HG02938 (cell line): ENCODE measurements around the gene CACNA2D3.

Source experiments
- ATAC-seq: cut with Tn5 transposase; IDR thresholded peaks from one replicate; pipeline ENCODE4 v1.9.1; 2021; ENCODE audit warnings: mild to moderate bottlenecking, moderate library complexity; ENCODE audit not compliant: unreplicated experiment

The CACNA2D3 gene

DNA sequence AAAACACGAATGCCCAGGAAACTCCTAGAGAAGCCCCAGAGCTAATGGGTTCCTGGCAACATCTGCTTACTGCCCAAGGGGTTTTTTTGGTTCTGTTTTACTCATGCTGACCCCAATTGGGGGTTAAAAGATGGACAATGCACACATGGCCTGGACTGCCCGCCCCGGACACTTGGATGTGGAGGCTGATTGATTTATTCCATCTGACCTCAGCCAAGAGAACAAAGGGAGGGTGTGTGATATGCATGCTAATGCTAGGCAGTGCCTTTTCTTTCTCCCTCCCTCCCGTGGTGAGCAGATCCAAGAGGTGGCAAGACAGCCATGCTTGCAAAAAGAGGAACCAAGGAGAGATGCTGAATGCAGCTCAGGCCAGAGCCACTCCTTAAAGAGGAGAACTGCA, 808.8 kb downstream of the CACNA2D3 start:
- no peak for ATAC-seq

DNA sequence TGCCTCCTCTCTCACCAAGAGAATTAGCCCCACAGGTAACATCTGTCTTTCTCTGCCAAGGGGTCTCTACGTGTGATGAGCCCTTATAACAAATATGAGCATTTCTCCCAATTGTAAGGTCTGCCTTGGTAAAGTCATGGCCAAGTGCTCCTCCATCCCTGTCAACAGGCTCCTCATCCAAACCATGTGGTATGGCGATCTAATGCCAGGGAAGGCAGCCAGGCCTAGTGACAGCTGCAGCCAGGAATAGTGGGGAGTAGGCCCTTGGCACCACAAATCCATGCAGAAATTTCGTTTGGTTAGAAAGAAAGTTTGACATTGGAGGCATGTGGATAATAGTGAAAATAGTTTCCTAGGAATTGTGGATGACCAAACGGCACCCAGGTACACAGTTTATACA, 810.3 kb downstream of the CACNA2D3 start:
- ATAC-seq = no peak

DNA sequence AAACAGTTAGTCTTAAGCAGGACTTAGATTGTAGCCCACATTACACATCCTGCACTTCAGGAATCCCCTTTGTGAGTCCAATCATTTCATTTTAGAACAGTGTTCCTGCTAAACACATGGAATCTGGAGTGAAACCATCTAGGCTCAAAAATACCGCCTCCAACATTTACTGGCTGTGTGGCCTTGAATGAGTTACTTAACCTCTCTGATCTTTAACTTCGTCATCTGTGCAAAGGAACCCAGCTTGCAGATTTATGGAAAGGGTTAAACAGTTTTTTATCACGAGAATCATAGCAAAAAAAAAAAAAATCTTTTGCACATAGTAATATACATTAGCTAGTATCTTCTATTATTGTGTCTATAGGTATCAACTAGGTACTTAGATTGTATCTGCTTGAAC, 813.5 kb downstream of the CACNA2D3 start:
- no peak for ATAC-seq

DNA sequence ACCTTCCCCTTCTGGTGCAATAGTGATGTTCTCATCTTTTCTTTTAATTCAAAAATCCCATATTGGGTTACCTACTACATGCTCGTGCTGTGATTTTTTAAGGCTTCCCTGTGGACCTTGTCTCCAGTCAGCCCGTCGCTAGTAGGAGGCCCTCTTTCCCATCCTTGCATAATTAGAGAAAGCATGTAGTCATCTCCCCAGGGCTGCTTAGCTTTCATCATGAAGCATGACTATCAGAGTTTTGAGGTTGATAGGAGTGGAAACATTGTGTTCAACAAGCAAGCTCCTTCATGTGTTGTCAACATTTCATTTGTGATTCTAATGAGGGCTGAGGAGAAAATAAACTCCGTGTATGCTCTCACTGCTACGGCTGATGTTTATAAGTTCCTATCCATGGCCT, 814.2 kb downstream of the CACNA2D3 start:
- ATAC-seq = no peak

DNA sequence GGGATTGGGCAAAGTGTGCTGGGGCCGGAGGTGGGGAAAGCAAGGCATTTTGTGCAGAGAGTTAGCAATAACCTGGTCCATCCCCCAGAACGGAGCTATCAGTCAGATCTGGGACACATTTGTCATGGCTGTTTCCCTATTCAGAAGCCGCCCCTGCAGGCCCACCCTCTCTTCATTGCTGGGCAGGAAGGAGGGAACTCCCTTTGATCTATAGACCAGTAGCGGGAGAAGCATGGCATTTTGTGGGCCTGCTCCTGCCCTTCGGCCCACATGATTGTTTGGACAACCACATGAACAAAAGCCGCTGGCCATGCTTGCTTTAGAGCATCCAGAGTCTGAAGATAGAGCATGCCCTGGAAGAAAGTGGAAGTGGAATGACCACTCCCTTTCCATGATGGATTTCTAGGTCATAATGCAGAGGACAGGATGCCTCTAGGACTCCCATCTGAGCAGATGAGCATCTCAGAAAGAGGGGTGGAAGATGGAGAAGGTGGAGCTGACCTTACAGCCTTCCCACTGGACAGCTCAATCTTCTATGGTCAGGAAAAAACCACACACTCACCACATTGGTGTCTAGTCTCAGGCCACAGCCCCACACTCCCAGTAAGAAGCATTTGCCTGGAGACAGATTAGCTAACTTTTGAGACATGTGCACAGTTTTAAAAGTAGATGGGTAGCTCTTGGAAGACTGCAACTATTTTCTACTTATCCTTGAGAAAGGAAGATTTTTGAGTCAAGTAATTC, 817.4 kb downstream of the CACNA2D3 start:
- ATAC-seq = no peak

DNA sequence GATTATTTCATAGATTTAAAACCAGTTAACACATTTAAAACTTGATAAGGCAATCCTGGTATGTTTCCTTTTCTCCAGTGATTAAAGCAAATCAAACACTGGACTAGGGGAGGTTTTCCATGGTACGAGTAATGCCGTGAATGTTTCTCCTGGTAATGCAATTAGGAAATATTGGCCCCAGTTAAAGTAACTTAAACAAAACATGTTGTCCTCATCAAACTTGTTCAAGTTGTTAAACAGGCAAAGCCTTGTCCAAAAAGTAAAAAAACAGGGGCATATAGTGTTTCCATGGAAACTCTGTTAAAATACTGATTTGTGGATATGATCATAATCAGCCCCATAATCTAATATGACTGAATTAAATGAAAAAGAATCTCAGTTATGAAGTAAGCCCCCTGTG, 818.6 kb downstream of the CACNA2D3 start:
- ATAC-seq = no peak

DNA sequence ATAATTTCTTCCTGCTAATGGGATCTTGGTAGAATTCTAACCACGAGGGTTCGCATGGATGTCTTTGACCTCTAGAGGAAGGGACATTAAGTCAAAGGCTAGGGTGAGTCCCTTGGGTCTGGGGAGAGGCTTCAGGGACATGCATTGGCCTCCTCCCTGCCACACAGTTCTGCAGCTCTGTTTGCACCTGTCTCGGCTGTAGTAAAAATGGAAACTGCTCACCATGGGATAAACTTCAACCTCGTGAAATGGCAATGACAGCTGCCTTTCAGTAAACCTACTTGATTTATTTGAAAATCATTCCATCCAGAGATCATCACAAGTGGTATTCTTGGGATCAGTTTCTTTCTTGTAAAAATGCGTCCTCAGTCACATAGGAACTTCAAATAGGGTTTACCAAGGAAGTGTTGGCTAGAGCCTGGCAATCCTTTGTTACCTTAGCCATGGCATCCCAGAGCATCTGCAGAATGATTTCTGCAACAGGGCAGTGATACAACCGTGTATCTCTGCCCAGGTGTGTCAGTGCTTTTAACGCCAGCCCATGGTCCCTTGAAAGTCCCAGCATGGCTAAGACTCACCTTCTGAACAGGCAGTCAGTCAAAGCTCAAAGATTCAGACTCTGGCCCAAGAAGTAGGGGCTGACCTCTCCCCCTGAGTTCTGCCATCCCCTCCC, 819.5 kb downstream of the CACNA2D3 start:
- no peak for ATAC-seq

DNA sequence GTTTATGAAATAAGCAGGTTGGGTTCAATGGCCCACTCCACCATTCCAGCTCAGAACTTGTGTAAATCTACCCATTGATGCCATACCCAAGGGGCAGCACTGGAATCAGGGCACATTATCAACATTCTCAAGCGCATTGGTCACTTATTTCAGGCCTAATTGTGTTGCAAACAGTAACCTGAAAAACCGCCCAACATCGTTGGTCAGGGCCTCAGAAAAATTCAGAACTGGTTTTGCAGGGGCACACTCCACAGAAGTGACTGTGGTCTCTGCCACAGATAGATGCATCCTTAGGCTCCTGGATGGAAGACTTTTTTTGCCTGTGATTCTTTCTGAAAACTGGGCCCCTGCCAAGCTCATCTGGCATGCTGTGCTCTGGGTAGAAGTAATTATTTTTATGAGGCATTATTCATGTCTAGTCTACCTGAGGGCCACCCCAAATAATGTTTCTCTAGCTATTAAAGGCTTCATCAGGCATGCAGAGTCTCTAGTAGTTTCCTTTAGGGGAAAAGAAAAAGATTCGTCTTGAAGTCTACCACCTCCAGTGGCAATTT, 827.2 kb downstream of the CACNA2D3 start:
- no peak for ATAC-seq

DNA sequence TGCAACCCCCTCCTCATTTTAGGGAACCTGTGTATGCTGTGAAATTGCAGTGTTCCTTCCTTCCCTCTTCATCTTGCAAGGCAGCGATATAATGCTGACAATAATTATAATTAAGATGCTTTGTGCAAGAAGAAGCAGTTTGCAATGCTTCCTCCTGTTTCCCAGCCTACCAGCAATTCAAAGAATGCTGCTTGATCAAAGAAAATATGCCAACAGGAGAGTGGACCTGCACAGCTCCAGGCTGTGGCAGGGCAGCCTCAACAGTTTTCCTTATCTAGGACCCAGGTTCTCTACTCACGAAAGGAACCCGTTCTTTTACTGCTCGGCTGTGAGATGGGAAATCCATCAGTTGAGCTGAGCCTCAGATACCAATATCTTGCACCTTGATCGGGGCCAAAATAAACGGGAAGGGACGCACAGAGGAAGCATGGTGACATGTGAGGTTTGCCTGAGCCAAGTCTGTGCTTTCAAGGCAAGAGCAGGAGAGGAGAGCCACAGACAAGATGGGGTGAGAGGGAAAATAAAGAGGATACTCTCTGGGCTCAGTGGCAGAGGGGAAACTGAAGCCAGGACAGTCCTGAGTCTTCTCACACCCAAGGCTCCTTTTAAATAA, 828.1 kb downstream of the CACNA2D3 start:
- no peak for ATAC-seq

DNA sequence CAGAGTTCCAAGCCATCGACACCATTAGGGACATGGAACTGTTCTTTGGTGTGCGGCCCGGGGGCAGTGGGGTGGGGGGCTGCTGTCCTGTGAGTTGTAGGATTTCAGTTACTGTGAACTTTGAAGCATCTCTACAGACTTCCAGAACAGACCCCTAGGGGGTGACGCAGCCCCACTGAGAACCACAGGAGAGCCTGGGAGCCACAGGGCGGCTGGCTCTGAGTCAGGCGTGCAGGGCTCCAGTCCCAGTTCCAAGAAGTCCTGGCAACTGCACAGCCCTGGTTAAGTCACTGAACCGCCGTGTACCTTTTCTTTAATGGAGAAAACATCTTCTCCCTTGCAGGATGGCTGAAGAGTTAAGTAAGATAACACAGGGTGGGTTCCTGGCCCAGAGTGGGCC, 829.1 kb downstream of the CACNA2D3 start:
- no peak for ATAC-seq

DNA sequence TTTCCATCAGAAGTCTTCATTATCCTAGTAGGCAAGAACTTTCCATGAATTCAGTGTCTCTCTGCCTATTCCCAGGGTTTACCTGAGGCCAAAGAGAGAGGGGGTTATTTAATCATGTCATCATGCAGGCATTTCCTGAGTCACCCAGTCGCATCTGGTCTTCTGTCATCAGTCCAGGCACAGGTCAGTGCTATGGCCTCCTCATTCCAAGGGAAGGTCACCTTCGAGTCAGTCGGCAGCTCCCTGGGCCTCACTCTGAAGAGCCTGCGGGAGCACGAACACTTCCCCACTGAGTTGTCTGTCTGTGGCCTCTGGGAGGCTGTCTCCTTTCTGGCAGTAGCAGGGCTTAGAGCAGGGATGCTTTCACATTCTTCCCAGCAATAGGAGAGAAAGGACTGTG, 831.7 kb downstream of the CACNA2D3 start:
- no peak for ATAC-seq

DNA sequence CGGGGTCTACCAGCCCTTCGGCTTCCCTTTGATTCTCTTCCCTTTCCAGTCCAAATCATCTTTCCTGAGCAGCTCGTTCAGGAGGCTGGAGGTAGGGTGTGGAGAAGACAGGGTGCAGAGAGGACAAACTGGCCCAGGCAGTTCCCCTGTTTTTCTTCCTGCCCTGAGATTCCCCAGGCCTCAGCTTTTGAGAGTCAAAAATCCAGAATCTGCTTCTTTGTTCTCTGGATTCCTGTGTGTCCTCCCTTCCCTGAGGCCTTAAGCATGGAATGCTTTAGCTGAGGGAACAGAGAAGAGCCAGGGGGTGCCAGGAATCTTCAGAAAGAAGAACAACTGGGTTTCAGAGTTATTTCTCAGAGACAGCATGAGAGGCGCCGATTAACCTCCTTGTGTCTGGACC, 832.2 kb downstream of the CACNA2D3 start:
- no peak for ATAC-seq

DNA sequence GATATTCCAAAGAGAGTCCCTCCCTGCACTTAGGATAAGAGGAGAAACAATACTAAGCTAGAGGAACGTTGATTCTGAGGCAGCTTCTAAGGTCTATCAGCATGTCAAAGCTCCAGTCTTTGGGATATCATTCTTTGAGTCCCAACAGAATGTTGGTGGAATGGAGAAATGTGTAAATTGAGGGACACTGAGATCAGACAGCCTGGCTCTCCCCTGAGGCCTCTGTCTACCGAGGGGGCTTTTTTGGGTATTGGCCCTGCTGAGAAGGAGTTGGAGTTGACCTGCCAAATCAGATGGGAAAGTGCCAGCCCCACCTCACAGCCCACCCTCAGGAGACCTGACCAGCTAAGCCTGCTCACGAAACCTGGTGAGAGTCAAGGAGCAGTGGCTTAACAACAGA, 833.1 kb downstream of the CACNA2D3 start:
- no peak for ATAC-seq

DNA sequence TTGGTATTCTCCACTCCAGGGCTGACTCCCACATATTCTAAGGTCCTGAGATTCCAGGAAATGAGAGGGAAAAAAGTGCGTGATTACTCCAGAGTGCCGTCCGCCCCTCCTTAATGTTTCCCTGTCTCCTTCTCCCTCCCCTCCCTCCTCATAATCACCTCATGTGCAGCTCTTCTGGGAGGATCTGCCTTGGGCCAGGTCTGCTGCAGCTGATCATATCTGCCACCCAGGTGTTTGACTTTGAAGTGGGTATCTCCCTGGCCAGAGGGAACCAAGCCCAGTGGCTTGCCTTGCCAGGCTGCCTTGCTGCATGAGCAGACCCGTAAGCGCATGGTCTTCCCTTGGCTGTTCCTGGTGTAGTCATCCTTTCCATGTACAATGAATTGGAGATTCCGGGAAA, 833.6 kb downstream of the CACNA2D3 start:
- no peak for ATAC-seq

DNA sequence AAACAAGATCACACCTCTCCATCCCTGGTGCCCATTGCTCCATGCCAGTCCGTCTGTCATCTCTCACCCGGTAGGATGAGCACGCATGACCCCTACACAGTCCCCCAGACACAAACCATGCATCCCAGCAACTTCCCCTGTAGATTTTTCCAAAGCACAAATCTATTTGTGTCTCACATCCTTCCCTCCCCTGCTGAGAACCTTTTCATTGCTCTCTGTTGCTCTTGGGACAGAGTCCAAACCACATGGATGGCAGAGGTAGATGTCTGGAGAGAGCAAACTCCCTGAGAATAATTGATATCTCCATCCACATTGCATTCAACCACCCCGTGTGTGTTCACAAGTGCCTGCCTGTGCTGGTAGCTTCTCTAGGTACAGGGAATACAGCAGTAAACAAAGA, 835.4 kb downstream of the CACNA2D3 start:
- ATAC-seq = no peak

DNA sequence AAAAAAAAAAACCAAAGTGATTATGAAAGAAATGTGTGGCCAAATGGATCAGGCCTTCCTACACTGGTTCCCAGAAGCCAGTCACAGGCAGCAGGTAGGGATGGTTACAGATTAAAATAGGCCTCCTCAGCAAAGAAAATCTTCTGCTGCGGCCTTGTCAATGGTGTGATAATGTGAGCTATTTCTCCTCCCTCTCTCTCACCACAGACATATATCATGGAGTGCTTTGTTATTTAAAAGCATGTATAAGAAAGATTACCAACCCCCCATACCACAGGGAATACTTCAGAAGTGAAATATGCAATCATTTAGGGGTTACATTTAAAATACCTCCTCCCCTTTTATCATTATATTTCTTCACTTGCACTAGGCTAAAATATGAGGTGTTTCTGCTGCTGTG, 837.7 kb downstream of the CACNA2D3 start:
- no peak for ATAC-seq

DNA sequence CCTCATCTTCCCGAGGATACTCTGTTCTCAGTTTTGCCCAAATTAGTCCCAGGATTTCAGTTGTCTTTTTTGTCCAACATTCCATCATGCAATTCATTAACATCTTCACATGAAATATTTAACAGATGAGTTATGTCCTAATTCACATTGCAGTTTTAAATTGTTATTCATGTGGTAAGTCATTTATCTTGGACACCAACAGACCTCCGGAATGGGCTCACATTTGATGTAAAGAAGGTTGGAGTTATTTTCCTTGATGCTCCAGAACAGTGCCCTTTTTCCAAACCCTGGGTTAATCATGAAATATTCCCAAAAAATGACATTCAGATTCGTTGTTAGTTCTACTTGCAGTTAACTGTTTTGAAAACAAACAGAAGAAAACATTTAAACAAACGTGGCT, 838.3 kb downstream of the CACNA2D3 start:
- ATAC-seq = no peak

DNA sequence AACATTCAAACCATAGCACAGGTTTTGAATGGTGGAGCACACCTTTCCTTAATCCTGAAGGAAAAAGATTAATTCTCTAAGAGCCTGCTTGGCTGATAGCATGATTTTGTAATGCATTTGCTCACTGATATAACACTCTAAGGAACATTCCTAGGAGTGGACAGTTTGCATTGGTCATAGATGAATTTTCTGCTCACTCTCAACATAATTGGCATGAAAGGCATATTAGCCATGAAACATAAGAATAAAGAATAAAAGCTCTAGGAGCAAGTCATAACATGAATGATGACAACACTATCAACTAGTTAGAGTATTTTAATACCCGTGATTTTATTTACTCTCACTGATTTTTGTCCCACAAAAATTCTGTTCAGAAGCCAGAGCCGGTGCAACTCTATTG, 839.8 kb downstream of the CACNA2D3 start:
- no peak for ATAC-seq

DNA sequence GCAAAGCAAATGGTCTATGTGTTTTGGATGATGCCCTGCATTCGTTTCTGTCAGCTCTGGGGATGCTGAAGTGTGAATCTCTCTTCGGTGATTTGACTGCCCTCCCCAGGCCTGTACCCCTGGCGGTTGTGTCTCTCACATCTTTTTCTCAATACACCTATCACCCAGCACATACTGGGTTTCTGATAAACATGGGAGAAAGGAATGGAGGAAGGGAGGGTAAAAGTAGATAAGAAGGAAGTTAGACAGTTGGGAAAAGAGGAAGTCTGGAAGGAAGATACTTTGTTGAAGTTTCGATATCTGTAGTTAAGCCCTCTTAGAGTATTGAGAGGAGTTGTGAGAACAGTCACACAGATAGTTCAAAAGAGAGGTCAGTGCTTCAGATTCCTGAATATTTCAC, 841.3 kb downstream of the CACNA2D3 start:
- ATAC-seq = no peak

DNA sequence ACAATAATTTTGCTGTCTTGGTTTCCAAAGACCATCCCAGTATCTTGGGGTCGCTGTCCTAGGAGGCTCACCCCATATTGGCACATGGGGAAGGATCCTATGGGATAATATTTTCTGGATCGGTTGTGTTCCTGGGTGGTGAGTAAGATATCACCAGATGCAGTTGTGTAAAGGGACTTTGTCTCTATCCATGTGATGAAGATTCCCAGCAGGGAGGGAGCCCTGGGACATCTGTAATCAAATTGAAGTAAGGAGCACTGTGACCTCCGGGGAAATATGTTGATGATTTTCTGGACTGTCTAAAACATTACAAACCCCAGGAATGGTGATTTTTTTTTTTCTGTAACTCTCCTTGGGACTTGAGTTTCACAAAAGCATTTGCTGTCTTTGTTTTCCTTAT, 841.7 kb downstream of the CACNA2D3 start:
- ATAC-seq = no peak

DNA sequence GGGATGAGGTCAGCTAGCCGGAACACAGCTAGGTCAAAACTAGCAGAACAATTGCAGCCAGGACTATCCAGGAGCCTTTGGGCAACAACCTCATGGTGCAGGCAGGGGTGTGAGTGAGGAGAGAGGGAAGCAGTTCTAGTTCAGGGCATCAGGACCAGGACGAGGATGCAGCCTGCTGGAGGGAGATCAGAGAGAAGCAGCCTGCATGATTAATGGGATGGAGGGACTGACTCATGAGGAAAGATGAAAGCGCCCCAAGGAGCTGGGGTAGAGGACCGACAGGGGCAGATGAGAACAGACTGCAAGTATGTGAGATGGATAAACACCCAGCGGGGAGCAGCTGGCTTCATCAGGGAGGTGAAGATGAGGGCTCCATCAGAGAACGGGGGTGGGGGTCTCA, 843.4 kb downstream of the CACNA2D3 start:
- ATAC-seq = no peak

DNA sequence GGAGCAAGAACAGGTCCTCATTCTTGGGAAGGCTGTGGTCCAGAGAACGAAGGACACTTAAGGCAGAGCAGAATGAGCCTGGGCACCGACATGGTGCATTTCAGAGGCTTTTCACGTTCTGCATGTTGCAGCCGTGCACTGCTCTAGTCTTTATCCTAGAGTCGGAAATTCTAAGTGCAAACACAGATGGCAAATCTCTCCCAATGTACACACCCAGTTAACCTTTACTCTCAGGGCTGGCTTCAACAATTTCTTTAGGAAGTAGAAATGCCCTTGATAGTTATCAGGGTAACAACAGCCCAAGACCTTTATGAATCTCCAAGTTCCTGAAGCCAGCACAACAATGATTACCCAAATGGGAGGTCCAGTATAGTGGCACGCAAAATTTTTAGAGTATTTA, 844.6 kb downstream of the CACNA2D3 start:
- ATAC-seq = no peak
